ENCODE data around the gene PLA2G6. TPM values are rescaled to one million over a fixed set of nuclear protein-coding genes. Genes with fewer than 3 reads are reported as not detected.
A peak's percentile ranks its signal among the peaks of the same experiment; 100 is the strongest.

Gene PLA2G6
- total and polyA plus RNA-seq, 2 of the 8 experiments (the other 6 are each of a cell fraction or from before 2014, with no cell fraction given): 13.2 to 21.0 TPM

DNA sequence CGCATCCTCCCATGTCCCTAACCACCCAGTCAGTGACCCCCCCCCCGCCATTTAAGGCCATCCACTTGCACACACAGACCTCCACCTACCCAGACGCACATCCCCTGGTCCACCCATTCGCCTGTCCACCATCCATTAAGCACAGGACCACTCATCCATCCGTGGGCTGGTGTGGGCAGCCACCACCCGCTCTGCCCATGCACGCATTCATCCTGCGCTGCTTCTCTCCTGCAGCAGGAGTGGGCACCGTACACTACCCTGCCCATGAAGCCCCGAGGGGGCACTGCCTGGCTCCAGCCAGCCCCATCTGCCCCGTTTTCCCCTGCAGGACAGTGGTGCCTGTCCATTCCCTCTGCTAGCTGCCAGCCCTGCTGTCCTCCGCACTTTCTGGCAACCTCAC is 93.8 kb downstream of the PLA2G6 start:
- TF ChIP-seq CHD1 (IDR thresholded peaks at IDR 0.05; ENCODE audit: low read depth, low read length) (no peak), SP4 (IDR thresholded peaks at IDR 0.05; ENCODE audit: low read length) (no peak), CREB1 (IDR thresholded peaks at IDR 0.05) (no peak), TAF7 (optimal IDR thresholded peaks at IDR 0.05; ENCODE audit: borderline replicate concordance, low read depth, low read length) (no peak), KDM1A (IDR thresholded peaks at IDR 0.05; ENCODE audit: borderline replicate concordance, low read length) (no peak), SAP30 (IDR thresholded peaks at IDR 0.05; ENCODE audit: insufficient read depth, insufficient replicate concordance, low read length) (no peak), RFX5 (IDR thresholded peaks at IDR 0.05; ENCODE audit: borderline replicate concordance, low read depth, low read length) (no peak), TBP (IDR thresholded peaks at IDR 0.05; ENCODE audit: low read depth, low read length) (no peak)
- Histone ChIP-seq H3K4me3 (ENCODE audit: extremely low read depth in 1 of 4, insufficient read depth in 2 of 4, low read depth in 3 of 4, low read length in 4 of 4) (no peak overlapping the region), H3K9ac (replicated peaks in 1 of 4; ENCODE audit: extremely low read depth in 1 of 4, low read depth in 3 of 4, low read length in 3 of 4) (no peak overlapping the region), H2AK5ac (ENCODE audit: low read depth, low read length) (no peak overlapping the region), H3K4me1 (replicated peaks in 1 of 4; ENCODE audit: control insufficient read depth in 3 of 4, insufficient read depth in 4 of 4, low read length in 3 of 4) (peaks cover 0 to 23% (median 15%) of the 10 kb centered on the region in 4 experiments; a peak in 6 of 7 replicates), H3K23ac (ENCODE audit: insufficient read length) (no peak overlapping the region), H3K56ac (replicated peaks; ENCODE audit: insufficient read length, low read depth, low read length) (no peak overlapping the region), H4K91ac (replicated peaks; ENCODE audit: insufficient read length, low read length) (no peak overlapping the region), H3K27me3 (replicated peaks in 1 of 4; ENCODE audit: control insufficient read depth in 3 of 4, extremely low read depth in 1 of 4, insufficient read depth in 3 of 4, low read length in 3 of 4) (peaks cover 0 to 9% (median 2%) of the 10 kb centered on the region in 4 experiments; a peak in 3 of 7 replicates), H3K23me2 (ENCODE audit: low read depth, low read length) (peaks cover 2% of the 10 kb centered on the region; the same call in 1 of the 2 replicates), H3K14ac (ENCODE audit: insufficient read length) (no peak overlapping the region), H4K20me1 (replicated peaks in 1 of 2; ENCODE audit: control insufficient read depth in 1 of 2, insufficient read depth in 2 of 2, low read length in 2 of 2) (peaks cover 0 to 2% of the 10 kb centered on the region in 2 experiments), H3K18ac (ENCODE audit: extremely low read depth, low read length) (no peak overlapping the region), H3K79me1 (ENCODE audit: low read depth, low read length) (no peaks in the 10 kb centered on the region), H3K9me3 (ENCODE audit: insufficient read depth in 2 of 2, low read depth in 1 of 2, low read length in 1 of 2) (no peaks in the 10 kb centered on the region), H4K8ac (ENCODE audit: extremely low read depth, insufficient read depth, low read length) (no peak overlapping the region), H2AFZ (ENCODE audit: low read length) (no peak overlapping the region), H2BK20ac (ENCODE audit: low read length) (0 out of 2 replicates have a peak overlapping the region, but pooled peaks have one; percentile 18), H2BK120ac (replicated peaks; ENCODE audit: low read depth, low read length) (no peak overlapping the region), H2BK5ac (ENCODE audit: low read depth, low read length) (no peak overlapping the region), H2BK12ac (ENCODE audit: low read depth, low read length) (no peak overlapping the region; the same call in 1 of the 2 replicates), H2BK15ac (ENCODE audit: low read length) (peak overlapping the region; percentile 40; the same call in 1 of the 2 replicates), H3K4ac (replicated peaks; ENCODE audit: insufficient read length, low read depth, low read length) (peak overlapping the region; percentile 13), H3K79me2 (ENCODE audit: control insufficient read depth in 1 of 2, insufficient read depth in 2 of 2, low read length in 2 of 2) (no peaks in the 10 kb centered on the region), H3K36me3 (ENCODE audit: control insufficient read depth in 2 of 4, insufficient read depth in 4 of 4, low read length in 3 of 4) (no peaks in the 10 kb centered on the region), H4K5ac (ENCODE audit: insufficient read length, low read depth, low read length) (no peak overlapping the region), H3K4me2 (ENCODE audit: insufficient read depth in 1 of 2, low read depth in 2 of 2, low read length in 2 of 2) (no peak overlapping the region; a peak in 1 of 4 replicates), H3K27ac (ENCODE audit: low read depth, low read length) (no peak overlapping the region)
- ChIA-PET POLR2A (ENCODE audit: partially characterized antibody) (interaction anchor here (0.5 to 1.8 kb wide), 4 partner anchors 9 to 182 kb away, joined by 3 to 10 read pairs (median 3); no protein-coding TSS in a partner anchor), CTCF (ENCODE audit: partially characterized antibody) (interaction anchor here (3.3 to 4.8 kb wide), 2 partner anchors 12 to 13 kb away, joined by 34 to 64 read pairs; no protein-coding TSS in a partner anchor)
- no peak for FAIRE-seq
- DNase-seq (ENCODE audit: low read depth in 1 of 2, low spot score in 2 of 2): no peak
- WGBS, 2 experiments (ENCODE audit: extremely low coverage in 1 of 2, insufficient coverage in 1 of 2, insufficient read length in 1 of 2, insufficient replicate concordance in 2 of 2, low coverage in 1 of 2, low lambda C conversion rate in 2 of 2, missing lambda C conversion rate in 1 of 2): 92% methylated on average over 11 of the region's 12 CpGs; no CpG with 5 or more reads in 1 of the 2 experiments
